ENCODE measurements around the gene LRRC31.

DNA sequence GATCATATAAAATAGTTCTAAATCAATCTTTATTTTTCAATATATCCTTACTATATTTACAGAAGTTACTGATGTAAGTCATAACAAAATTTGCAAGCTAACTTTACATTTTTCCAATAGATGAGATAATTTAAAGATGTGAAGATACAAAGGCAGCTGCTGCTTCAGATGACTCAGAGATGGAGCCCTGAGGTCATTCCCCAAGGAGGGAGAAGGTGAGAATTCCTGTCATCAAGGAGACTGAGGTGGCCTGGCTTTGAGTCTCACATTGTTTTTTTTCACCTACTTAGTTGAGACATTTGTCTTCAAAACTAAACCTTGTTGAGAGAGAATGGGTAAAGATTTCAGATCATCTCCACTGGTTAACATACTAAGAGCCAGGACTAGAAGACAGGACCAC lies 37.7 kb upstream of the LRRC31 start:
- TF ChIP-seq EZH2 (IDR thresholded peaks at IDR 0.05; ENCODE audit: borderline replicate concordance, low read depth, low read length, poor library complexity, severe bottlenecking) = no peak
- TF ChIP-seq, protein P1, sequence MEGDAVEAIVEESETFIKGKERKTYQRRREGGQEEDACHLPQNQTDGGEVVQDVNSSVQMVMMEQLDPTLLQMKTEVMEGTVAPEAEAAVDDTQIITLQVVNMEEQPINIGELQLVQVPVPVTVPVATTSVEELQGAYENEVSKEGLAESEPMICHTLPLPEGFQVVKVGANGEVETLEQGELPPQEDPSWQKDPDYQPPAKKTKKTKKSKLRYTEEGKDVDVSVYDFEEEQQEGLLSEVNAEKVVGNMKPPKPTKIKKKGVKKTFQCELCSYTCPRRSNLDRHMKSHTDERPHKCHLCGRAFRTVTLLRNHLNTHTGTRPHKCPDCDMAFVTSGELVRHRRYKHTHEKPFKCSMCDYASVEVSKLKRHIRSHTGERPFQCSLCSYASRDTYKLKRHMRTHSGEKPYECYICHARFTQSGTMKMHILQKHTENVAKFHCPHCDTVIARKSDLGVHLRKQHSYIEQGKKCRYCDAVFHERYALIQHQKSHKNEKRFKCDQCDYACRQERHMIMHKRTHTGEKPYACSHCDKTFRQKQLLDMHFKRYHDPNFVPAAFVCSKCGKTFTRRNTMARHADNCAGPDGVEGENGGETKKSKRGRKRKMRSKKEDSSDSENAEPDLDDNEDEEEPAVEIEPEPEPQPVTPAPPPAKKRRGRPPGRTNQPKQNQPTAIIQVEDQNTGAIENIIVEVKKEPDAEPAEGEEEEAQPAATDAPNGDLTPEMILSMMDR (conservative IDR thresholded peaks at IDR 0.05; ENCODE audit: low read depth, low read length) = no peak

Measured in A673 (cell line).